ENCODE results near the gene KRTAP13-1.

The KRTAP13-1 gene

DNA sequence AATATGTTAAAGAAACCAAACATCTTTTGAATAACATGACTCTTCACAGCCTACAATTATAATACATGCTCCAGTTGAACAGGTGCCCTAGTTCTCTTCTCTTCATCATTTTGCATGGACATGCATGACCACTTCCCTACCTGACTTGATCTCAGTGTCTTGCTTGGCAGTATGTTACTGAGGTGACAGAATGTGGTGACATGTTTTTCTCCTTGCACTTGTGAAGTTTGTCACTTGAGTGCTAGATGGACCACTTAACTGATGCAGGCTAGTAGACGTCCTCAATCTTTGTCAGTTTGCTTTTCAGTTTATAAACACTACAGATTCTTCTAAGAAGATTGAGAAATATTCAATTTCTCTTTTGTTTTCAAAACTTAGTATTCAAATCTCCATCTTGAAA is 13.6 kb upstream of the KRTAP13-1 start:
- TF ChIP-seq, protein P1, sequence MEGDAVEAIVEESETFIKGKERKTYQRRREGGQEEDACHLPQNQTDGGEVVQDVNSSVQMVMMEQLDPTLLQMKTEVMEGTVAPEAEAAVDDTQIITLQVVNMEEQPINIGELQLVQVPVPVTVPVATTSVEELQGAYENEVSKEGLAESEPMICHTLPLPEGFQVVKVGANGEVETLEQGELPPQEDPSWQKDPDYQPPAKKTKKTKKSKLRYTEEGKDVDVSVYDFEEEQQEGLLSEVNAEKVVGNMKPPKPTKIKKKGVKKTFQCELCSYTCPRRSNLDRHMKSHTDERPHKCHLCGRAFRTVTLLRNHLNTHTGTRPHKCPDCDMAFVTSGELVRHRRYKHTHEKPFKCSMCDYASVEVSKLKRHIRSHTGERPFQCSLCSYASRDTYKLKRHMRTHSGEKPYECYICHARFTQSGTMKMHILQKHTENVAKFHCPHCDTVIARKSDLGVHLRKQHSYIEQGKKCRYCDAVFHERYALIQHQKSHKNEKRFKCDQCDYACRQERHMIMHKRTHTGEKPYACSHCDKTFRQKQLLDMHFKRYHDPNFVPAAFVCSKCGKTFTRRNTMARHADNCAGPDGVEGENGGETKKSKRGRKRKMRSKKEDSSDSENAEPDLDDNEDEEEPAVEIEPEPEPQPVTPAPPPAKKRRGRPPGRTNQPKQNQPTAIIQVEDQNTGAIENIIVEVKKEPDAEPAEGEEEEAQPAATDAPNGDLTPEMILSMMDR (IDR thresholded peaks at IDR 0.05; ENCODE audit: low read depth, low read length): no peak
- no peak for DNase-seq (ENCODE audit: extremely low read depth, low read depth)

DNA sequence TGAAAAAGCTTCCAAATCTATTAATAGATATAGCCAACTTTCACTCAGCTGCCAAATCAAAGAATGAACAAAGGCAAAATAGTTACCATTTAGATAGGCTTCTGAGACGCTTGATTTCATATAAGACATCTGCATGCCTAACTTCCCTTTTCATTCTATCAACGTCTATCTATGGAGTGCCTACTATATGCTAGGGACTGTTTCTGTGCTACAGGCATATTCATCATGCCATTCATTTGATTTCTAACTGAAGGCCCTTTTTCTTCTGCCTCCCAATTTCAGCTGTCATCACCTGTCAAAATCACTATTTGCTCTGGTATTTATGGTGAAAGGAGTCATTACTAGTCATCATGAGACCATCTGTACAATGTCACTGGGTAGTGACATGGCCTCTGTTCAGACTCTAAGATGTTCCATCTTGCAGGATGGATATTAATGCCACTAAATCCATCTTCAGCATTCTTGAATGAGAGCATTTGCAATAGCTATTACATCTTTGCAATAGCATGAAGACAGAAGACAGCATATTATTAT is 4.3 kb upstream of the KRTAP13-1 start:
- no peak for DNase-seq (ENCODE audit: extremely low read depth, low read depth)
- TF ChIP-seq, protein P1 (IDR thresholded peaks at IDR 0.05; ENCODE audit: low read depth, low read length): no peak

DNA sequence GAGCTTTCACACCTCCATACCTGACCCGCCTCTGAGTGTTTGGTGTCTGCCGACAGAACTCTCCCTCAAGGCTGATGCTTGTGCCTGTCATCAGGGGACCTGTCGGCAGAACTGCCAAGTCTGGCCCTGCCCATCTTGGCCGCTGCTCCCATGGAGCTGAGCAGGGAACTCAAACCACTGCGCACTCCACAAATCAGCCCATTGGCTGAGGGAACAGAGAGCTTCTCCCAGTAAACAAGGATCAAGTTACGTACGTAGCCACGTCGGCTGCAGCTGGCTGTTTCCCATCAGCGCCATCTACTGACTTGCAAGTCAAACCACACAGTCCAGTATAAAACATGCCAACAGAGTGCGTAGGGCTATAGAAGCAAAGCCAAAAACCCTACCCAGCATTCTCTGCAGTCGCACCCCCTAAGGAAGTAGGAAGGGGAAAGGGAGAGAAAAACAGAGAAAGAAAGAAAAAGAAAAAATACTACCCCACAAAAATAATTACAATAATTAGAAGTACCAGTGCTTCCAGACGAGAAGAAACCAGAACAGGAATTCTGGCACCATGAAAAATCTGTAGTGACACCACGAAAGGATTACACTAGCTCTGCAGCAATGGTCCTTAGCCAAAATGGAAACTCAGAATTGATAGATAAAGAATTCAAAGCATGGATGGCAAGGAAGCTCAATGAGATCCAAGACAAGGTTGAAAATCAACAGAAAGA is 13.1 kb downstream of the KRTAP13-1 start:
- TF ChIP-seq, protein P1 (IDR thresholded peaks at IDR 0.05; ENCODE audit: low read depth, low read length): no peak
- no peak for DNase-seq (ENCODE audit: extremely low read depth, low read depth)

DNA sequence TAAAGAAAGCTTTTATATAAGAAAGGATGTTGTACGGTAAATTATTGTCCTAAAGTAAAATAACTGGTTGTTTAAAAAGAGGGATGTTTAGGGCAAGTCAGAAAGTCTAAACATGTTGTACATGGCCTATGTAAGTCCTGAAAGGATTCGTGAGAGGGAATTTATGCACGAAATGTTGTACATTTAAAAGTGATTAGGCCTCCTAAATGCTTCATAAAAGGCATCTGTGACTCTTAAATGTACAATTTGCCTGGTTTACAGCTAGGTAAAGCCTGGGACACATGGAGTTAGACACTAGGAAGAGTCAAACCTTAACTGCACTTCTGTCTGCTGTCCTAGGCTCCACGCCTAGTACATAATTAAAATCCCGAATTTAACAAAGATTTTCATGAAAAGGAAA is 20.2 kb downstream of the KRTAP13-1 start:
- no peak for DNase-seq (ENCODE audit: extremely low read depth, low read depth)

DNA sequence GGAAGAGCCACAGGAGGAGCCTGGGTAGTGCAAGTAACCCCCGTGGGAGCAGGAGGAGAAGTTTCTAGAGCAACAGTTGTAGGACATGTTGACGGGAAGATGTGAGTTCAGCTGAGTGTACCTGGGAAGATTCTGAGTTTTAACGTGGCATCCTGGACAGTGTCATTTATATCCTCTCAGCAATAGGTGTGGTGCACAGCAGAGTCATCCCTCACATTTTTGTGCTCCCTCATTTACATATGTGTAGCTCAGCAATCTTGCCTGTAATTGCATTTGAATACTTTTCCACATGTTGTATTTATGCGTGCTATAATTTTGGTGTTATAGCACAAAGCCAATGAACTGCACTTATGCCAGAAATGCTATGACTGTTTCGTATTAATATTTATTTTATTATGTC is 30.0 kb downstream of the KRTAP13-1 start, which contains the start of gene KRTAP13-3:
TSS of gene KRTAP13-3 (minus strand) at position 101 of the 400 bp plus-strand sequence. CDS start at position 87, 14 bp downstream.
- DNase-seq (ENCODE audit: extremely low read depth, low read depth): no peak
- TF ChIP-seq, protein P1 (IDR thresholded peaks at IDR 0.05; ENCODE audit: low read depth, low read length): no peak

More for the DNA sequence above, 20.2 kb downstream of the KRTAP13-1 start:
- TF ChIP-seq, protein P1 (IDR thresholded peaks at IDR 0.05; ENCODE audit: low read depth, low read length): no peak

DNA sequence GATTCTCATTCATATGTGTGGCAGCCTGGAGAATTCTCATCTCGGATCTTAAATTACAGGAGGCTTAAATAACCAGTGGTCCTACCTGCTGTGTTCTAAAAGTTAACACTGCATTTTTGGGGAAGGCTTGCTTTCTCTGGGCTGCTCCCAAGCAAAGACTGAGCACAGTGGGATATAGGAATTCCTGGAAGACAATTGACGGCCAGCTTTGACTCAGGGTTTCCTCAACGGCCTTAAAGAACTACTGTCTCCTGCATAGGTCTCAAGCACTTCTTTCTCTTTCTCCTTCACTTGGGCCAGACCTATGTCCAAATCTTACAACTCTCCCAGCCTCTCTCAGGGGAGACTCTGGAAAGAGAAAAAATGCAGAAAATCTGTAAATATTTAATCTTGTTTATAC is 30.9 kb downstream of the KRTAP13-1 start:
- TF ChIP-seq, protein P1 (IDR thresholded peaks at IDR 0.05; ENCODE audit: low read depth, low read length): no peak
- no peak for DNase-seq (ENCODE audit: extremely low read depth, low read depth)

DNA sequence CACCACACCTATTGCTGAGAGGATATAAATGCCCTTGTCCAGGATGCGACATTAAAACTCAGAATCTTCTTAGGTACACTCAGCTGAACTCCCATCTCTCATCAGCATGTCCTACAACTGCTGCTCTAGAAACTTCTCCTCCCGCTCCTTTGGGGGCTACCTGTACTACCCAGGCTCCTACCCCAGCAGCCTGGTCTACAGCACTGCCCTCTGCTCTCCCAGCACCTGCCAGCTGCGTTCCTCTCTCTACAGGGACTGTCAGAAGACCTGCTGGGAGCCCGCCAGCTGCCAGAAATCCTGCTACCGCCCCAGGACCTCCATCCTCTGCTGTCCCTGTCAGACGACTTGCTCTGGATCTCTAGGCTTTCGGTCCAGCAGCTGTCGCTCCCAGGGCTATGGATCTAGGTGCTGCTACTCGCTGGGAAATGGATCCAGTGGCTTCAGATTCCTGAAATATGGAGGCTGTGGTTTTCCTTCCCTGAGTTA is 34.4 kb downstream of the KRTAP13-1 start, which contains the start of gene KRTAP13-4:
TSS of gene KRTAP13-4 (plus strand) at position 51 of the 486 bp plus-strand sequence. CDS start at position 107, 56 bp downstream.
- DNase-seq (ENCODE audit: extremely low read depth, low read depth): no peak
- TF ChIP-seq, protein P1 (IDR thresholded peaks at IDR 0.05; ENCODE audit: low read depth, low read length): no peak
